Esophagus muscularis mucosa (tissue), 4 donors: ENCODE measurements around the gene TNRC6C.

Experiments
- CTCF ChIP-seq, 3 experiments: fragments of 200-600 bp in 2 of 3; fragments of 450-650 bp in 1 of 3; sonication (generic) in 2 of 3; IDR thresholded peaks; one replicate each; pipeline ENCODE4 v1.5.1; 2017 to 2019; ENCODE audit warnings: antibody characterized with exemption in 3 of 3, mild to moderate bottlenecking in 2 of 3, moderate library complexity in 1 of 3
- EP300 ChIP-seq: sonication (generic); formaldehyde crosslinking; IDR thresholded peaks from one replicate; pipeline ENCODE4 v1.6.1; 2017; ENCODE audit warnings: antibody characterized with exemption
- POLR2A ChIP-seq: fragments of 450-650 bp; IDR thresholded peaks from one replicate; pipeline ENCODE4 v1.6.1; 2017; ENCODE audit warnings: antibody characterized with exemption, moderate library complexity, mild to moderate bottlenecking, low read depth
- POLR2AphosphoS5 ChIP-seq, 2 donors: sonication (generic); formaldehyde crosslinking; IDR thresholded peaks; one replicate each; pipeline ENCODE4 v1.6.1; 2017; ENCODE audit warnings: antibody characterized with exemption in 2 of 2

- TF ChIP-seq CTCF (IDR thresholded peaks at IDR 0.05) (no peak), POLR2AphosphoS5 (IDR thresholded peaks at IDR 0.05) (no peak), POLR2A (no peak), EP300 (no peak)
Measured at GRCh38 chr17:78029697-78030096, 71.2 kb downstream of the TNRC6C start.
